ENCODE data around the gene PRKAR1B.
"Not testable (repeated sequence)": the region's sequence is repeated elsewhere in the genome, so short reads cannot be mapped to it uniquely, and the experiment has no call there.

Gene PRKAR1B

DNA sequence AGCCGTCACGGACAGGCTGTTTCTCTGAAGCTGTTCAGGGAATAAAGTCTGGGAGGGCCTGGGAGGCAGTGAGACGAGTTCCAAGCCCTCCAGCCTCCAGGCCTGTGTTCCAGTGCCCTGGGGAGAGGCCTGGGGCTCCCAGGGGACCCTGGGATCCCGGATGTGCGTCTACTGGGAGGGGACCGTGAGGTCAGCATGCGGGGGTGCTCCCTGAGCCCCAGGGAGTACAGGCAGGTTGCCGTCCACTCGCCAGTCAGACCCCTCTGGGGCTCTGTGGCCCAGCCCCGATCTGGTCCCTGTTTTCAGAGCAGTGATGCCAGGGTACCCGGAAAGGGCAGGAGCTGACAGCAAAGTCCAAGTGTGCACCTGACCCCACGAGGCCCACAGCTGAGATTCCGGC lies 81.5 kb downstream of the PRKAR1B start:
- DNase-seq (ENCODE audit: low spot score): no peak

DNA sequence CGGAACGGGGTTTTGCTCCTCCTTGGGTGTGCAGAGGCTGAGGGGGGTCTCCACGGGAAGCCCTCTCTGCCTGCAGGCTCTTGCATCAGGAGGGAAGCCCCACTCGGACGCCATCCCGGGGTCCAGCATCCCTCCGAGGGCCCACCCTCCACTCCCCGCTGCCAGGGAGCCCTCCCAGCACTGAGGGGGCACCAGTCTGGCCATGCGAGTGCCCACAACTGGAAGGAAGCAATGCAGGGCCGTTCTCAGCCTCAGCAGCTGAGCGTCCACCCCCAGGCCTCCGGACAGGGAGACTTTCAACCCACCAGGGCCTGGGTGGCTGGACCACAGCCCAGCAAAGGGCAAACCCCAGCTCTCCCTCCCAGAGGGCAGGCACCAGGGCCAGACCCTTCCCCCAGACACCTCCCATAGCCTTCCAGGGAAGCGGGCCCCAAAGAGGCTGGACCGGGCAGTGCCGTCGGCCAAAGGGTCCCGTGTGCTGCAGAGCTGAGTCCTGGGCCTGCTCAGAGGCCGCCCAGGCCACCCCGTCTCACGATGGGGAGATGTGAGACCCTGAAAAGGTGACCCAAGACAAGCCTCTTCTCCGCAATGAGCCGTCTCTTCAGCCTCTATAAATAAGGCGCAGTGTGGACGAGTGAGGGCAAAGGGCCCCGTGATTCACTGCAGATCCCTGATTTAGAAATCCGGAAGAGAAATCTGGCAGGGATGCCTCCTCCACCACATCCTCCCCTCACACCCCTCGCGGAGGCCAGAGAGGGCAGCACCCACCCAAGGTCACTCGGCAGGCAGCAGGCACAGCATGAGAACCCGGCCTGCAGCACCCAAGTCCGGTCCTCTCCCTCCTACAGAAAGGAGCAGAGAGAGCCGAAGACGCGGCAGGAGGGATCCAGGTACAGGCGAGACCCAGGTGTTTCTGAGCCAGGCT lies 82.4 kb downstream of the PRKAR1B start:
- DNase-seq (ENCODE audit: low spot score): no peak

DNA sequence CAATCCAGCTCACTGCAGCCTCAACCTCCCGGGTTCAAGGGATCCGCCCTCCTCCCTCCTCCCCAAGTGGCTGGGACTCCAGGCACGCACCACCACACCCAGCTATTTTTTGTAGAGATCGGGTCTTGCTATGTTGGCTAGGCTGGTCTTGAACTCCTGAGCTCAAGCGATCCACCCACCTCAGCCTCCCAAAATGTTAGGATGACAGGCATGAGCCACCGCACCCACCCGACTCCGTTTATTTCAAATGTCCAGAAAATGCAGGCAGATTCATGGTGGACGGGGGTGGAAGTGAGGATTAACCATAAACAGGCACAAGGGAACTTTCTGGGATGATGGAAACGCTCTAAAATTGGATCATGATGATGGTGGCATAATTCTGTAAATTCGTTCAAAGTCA lies 85.1 kb downstream of the PRKAR1B start:
- no peak for DNase-seq (ENCODE audit: low spot score)

DNA sequence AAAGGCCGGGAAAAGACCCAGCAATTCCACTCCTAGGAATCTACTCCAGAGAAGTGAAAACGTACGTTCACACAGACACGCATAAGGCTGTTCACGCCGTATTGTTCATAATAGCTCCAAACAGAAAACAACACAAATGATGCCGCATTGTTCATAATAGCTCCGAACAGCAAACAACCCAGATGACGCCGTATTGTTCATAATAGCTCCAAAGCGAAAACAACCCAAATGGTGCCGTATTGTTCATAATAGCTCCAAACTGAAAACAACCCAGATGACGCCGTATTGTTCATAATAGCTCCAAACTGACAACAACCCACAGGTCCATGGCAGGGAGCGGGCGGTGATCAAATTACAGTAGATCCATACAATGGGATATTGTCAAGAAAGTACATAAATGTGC lies 85.8 kb downstream of the PRKAR1B start:
- no peak for DNase-seq (ENCODE audit: low spot score)

DNA sequence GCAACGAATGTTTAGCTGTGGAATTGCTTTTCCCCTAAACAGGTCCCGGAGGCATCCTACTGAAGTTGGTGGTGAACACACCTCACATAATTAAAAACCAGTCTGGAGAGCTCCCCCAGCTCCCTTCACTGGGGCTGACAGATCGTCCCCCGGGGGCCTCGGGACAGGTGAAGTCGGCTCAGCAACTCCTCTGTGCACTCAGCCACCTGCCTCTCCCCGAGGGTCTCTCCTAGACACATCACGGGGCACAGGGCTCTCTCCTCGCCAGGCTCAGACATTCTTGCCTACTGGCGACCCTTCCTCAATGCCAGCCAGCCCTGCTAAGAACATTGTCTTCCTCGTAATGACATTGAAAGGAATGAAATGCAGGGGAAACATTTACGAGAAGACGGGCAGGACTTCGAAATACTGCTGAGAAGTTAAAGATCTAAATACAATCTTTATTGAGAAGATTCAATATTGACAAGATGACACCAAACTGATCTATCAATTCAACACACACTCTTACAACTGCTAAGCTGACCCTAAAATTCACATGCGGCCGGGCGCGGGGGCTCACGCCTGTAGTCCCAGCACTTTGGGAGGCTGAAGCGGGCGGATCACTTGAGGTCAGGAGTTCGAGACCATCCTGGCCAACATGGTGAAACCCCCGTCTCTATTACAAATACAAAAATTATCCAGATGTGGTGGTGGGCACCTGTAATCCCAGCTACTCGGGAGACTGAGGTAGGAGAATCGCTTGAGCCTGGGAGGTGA lies 88.6 kb downstream of the PRKAR1B start:
- no peak for DNase-seq (ENCODE audit: low spot score)

DNA sequence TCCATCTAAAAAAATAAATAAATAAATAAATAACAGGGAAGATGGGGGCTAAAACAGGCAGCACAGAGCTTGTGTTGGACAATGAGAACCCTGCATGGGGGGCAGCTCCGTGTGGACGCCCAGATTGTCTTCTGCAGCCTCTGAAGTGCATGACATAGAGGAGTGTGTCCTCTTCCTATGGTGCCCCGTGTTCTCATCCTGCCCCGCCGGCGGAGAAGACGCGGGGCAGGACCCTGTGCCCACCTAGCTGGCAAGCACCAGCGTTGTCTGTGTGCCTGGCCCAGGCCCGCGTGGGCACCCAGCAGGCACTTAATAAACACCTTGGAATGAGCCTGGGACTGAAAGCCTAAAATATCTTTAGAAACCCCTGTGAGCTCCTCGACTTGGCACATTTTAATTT lies 89.3 kb downstream of the PRKAR1B start:
- DNase-seq (ENCODE audit: low spot score): no peak

DNA sequence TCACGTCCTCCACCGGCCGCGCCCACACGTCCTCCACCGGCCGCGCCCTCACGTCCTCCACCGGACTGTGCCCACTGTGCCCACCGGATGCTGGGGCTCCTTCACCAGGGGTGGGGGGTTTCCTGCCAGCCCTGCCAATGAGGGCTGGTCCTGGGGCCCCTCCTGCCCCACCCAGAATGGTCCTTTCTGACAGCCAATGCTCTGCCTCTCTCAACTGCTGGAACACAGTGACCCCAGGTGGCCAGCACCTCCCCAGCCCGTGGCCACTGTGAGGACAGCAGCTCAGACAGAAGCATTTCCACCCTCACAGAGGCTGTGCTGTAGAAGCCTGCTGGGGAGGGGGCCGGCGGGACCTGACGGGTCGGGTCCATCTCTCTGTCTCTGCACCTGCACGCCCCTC lies 90.7 kb downstream of the PRKAR1B start:
- DNase-seq (ENCODE audit: low spot score): no peak

DNA sequence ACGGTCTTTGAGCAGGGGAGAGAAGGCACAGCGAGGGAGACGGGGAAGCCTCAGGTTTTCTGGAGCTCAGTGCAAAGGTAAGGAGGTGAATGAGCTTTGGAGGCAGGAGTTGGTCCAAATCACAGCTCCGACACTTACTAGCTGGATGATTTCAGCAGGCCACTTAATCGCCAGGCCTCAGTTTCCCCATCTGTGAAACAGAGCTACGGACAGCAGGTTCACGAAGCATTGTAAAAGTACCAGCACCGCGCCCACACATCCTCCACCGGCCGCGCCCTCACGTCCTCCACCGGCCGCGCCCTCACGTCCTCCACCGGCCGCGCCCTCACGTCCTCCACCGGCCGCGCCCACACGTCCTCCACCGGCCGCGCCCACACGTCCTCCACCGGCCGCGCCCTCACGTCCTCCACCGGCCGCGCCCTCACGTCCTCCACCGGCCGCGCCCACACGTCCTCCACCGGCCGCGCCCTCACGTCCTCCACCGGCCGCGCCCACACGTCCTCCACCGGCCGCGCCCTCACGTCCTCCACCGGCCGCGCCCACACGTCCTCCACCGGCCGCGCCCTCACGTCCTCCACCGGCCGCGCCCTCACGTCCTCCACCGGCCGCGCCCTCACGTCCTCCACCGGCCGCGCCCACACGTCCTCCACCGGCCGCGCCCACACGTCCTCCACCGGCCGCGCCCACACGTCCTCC lies 91.2 kb downstream of the PRKAR1B start:
- DNase-seq (ENCODE audit: low spot score): not testable (repeated sequence)

DNA sequence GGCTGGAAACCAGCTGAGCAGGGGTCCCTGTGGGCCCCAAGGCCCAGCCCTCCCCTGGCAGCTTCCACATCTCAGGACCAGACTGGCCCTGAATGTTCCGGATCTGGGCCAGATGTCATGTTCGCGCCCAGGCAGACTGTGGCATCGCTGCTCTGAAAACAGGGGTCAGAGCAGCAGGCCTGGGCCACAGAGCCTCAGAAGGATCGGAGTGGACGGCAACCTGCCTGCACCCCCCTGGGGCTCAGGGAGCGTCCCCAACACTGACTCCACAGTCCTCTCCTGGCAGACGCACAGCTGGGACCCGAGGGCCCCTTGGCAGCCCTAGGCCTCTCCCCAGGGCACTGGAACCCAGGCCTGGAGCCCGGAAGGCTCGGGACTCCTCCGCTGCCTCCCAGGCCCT lies 91.9 kb downstream of the PRKAR1B start:
- DNase-seq (ENCODE audit: low spot score): no peak

DNA sequence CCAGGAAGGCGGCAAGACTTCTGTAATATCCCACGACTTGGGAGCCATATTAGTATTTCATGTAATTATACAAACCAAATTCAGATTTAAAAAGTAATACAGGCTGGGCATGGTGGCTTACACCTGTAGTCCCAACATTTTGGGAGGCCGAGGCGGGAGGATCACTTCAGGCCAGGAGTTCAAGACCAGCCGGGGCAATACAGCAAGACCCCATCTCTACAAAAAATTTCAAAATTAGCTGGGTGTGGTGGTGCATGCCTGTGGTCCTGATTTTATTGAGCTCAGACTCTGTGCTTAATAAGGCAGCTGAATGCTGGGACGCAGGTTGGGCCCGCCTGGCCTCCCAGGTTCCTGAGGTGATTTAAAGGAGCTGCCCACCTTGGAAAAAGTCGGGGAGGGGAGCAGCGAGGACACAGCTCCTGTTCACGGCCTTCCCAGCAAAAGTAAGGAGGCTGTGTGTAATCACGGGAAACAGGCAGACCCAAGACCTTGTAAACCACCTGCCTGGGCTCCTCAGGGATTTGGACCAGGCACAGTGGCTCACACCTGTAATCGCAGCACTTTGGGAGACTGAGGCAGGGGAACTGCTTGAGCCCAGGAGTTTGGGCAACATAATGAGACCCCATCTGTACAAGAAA lies 93.6 kb downstream of the PRKAR1B start:
- no peak for DNase-seq (ENCODE audit: low spot score)

DNA sequence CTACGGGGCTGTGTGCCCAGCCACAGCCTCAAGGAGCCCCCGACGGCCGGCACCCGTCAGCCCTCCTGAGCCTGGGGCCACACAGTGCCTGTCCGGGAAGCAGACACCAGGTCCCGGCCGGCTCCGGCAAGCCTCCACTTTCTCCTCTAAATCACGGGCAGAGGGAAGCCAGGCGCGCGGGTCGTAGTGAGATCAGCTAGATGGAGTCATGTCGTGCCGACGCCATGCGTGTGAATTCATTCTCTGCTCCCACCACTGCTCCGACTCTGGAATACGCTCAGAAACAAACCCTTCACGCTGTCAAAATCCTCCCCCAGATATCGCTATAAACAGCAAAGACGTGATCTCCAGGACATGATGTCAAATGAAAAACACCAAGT lies 94.3 kb downstream of the PRKAR1B start:
- no peak for DNase-seq (ENCODE audit: low spot score)

DNA sequence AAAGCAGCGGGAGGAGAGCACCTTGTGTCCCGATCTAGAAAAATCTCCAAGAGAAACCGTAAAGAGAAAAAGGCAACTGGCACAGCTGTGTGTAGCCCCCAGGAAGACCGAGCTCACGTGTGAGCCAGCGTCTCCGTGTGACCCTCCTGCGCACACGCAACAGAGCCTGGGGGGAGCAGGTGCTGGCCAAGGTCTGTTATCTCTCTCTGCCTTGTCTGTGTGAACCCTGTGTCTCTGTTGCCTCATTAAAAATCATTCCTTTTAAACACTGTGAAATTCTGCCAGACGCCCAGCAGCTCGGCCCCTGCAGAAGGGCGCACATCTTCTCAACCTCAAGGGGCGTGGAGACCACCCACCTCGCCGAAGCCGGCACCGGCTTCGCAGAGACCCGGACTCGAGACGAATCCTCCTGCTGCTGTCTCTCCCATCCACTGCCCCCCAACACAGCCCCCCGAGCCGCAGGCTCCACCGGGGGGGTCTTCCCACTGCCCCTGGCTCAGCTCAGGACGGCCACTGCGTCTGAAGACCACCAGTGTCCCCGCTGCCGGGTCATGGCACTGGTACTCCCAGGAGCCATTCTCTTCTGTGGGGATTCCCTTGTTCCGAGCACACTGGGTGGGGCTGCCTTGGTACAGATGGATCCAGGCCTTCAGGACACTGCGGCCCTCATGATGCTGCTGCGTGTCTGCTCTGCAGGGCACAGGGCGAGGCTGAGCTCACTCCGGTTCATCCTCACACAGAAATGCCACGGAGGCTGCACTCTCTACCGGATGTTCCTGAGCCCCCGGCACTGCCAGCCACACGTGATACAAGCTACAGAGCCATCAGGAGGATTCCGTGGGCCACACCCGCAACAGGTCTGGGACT lies 94.9 kb downstream of the PRKAR1B start:
- DNase-seq (ENCODE audit: low spot score): no peak

DNA sequence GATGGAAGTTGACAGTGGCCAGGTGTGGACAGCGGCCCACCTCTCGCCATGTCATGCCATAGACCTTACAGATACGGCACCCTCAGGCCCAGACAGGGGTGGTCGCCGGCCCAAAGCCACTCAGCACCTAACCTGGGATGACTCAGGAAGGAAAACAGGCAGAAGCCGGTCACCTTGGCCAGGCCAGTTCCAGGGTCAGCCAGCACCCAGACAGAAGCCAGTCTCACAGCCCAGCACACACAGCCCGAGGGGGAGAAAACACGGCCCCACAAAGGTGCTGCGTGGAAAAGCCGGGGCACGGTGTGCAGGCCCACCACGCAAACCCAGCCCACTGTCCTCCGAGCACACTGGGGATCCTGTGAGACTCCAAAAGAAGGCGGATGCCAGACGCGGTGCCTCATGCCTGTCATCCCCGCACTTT lies 95.8 kb downstream of the PRKAR1B start:
- no peak for DNase-seq (ENCODE audit: low spot score)

DNA sequence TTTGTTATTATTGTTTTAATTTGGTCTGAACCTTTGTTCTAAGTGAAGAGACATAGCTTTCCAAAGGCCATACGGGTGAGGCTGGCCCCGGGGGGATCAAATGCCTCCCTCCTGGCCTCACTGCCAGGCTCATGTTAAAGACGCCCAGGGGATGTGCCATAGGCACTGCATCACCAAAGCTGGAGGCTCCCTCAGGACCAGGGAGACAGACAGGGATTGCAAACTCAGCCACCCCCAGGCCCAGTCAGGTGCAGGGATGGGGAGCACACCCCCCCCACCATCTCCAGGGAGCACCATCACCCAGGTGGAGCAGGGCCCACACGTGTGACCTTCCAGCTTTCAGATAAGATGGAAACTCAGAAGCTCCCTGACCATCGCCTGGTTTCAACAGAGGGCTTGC lies 96.5 kb downstream of the PRKAR1B start:
- no peak for DNase-seq (ENCODE audit: low spot score)

DNA sequence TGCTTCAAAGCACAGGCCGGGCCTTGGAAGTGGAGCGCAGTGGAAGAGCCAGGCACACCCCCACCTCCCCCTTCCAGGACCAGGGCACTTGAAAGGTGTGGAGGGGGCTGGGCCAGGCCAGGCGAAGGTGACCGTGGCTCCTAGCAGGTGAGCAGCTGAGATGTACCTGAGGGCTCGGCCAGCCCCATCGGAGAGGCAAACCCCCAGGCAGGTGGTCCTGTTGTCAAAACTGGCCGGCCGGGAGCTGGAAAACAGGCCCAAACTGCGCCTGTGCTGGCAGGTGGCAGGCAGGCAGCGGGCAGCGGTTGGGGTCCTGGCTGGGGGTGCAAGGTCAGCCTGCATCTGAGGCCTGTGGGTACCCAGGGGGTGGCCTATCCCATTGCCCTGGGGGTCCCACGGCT lies 97.0 kb downstream of the PRKAR1B start:
- no peak for DNase-seq (ENCODE audit: low spot score)

DNA sequence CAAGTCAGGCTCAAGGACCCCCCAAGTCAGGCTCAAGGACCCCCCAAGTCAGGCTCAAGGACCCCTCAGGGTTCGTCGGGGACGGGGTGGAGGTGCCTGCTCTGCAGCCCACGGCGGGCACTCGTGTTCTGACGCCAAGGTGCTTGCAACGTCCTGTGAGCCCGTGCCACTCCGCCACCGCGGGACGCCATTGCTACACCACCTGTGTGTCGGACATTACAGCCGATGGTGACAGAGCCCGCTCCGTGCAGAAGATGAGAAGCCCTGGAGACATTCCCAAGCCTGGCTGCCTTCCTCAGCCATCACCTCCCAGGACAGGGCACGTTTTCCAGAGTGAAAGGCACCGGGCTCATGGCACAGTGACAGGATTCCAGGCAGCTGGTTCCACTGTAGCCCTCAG lies 98.3 kb downstream of the PRKAR1B start:
- no peak for DNase-seq (ENCODE audit: low spot score)

DNA sequence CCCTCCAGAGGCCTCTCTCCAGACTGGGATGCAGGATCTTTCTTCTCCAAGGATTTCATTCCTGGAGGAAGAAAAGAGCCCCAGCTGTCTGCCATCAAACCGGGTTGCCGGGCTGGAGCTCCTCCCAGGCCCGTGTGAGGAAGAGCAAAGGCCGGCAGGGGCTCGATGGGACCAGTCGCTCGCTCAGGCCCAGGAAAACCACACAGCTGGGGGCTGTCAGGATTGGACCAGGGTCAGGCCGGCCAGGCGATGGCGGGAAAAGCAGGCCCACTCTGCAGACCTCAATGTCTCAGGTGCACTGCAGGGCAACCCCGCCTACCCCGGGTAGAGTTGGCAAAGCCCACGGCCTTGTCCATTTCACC lies 98.7 kb downstream of the PRKAR1B start:
- no peak for DNase-seq (ENCODE audit: low spot score)

DNA sequence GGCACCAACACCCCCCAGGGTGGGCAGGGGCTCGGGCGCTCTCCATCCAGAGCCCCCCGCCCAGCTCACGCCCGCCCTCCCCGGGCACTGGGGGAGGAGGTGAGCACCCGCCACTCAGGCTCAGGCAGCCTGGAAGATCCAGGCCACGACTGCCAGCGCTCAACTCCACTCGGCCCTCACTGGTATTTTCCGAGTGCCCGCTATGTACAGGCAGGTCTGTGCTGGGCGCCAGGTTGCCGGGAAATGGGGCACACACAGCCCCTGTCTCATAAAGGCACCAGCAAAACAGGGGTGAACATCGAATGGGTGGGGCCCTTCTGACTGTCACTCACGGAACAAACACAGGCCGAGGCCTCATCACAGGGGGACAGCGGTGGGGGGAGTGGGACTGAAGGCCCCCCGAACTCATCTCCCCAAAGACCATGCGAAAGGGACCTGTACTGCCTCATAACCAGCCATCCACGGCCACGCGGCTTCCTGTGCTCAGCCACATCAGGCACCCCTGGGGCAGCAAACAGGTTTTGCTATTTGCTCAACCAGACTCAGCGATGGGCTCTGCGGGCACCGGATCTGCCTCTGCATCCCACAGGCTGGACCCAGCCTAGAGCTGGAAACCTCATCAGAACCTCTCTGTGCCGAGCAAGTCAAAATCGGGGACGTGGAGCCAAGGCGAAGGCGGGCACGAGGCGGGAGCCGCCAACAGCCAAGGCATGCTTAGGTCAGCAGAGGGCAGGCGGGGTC lies 99.2 kb downstream of the PRKAR1B start:
- no peak for DNase-seq (ENCODE audit: low spot score)

DNA sequence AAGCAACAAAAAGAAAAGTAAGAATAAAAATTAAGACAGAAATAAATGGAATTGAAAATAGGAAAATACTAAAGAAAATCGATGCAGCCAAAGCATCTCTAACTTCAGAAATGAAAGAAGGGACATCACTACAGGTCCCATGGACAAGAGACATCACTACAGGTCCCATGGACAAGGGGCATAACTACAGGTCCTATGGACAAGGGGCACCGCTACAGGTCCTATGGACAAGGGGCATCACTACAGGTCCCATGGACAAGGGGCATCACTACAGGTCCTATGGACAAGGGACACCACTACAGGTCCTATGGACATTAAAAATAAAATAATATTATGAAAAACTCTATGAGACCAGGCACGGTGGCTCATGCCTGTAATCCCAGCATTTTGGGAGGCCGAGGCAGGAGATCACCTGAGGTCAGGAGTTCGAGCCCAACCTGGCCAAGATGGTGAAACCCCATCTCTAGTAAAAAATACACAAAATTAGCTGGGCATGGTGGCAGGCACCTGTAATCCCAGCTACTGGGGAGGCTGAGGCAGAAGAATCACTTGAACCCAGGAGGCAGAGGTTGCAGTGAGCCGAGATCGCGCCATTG lies 101.6 kb downstream of the PRKAR1B start:
- no peak for DNase-seq (ENCODE audit: low spot score)

DNA sequence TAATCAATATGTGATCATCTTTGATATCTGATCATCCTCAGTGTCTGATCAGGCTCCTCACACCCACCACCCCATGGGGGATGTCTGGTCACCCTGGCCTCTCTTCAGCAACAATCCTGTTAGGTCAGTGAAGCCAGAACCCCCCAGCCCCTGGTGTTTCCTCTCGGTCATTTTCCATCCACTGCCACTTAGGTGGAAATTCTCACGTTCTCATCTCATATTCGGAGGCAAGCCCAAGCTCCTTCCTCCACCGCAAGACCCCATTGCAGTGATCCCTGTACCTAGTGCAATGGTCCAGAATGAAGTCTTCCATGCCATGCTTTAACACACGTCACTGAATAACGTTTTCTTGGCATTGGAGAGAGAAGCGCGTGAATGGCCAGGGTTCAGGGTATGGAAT lies 103.6 kb downstream of the PRKAR1B start:
- no peak for DNase-seq (ENCODE audit: low spot score)

Data from SK-N-DZ (cell line).